Endothelial cell of umbilical vein (primary cell): ENCODE measurements around the gene KCND1.

ENCODE experiments used
- CTCF ChIP-seq, 2 donors: IDR thresholded peaks; 1 replicate in 1 of 2; 2 replicates in 1 of 2; pipeline ENCODE4 v1.5.1; 2011; ENCODE audit warnings: low read length in 2 of 2, mild to moderate bottlenecking in 2 of 2, moderate library complexity in 2 of 2, control low read depth in 1 of 2, inconsistent platforms in 1 of 2, low read depth in 1 of 2; ENCODE audit not compliant: insufficient read depth in 1 of 2; ENCODE audit errors: extremely low read depth in 1 of 2
- EZH2 ChIP-seq: IDR thresholded peaks from 2 replicates; pipeline ENCODE4 v1.6.1; 2012; ENCODE audit warnings: borderline replicate concordance, low read depth, mild to moderate bottlenecking, moderate library complexity, low read length, inconsistent platforms; ENCODE audit not compliant: severe bottlenecking
- POLR2A ChIP-seq: IDR thresholded peaks from 2 replicates; pipeline ENCODE4 v1.6.1; 2012; ENCODE audit warnings: low read depth, mild to moderate bottlenecking, control low read depth, low read length
- POLR2AphosphoS5 ChIP-seq: IDR thresholded peaks from 2 replicates; pipeline ENCODE4 v1.6.1; 2012; ENCODE audit warnings: low read depth, mild to moderate bottlenecking, control low read depth, low read length, moderate library complexity; ENCODE audit not compliant: insufficient read depth
- TF ChIP-seq, protein P1 (sequence below): IDR thresholded peaks from 2 replicates; pipeline ENCODE4 v1.6.1; 2011; ENCODE audit not compliant: insufficient read depth, insufficient read length

DNA sequence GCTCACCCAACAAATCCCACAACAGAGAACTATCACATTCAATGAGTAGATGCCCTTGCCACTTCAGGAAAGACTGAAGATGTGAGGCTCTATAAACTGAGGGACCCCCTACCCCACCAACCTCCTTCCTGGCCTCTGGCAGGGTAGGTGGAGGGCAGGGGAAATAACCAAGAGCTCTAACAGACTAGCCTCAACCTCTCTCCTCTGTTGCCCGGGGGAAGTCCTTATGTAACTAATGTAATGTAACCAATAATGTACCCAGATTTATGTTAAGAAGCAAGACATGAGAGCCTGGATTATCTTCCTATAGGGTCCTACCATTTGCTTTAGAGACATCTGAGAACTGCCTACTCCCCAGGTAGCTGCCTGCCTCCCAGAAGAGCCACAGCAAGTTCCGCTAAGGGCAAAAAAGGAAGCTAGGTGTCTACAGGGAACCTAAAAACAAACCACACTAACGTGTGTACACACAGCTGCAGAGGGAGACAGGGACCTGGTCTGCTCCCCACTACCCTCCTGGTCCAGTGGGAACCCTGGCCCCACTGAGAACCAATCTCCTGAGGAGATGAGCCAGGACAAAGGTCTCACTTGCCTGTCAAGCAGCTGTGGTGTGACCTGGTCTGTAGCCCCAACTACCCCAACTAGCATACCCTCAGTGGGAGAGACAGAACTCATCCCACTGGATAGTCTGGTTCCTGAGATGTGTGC is 32.0 kb downstream of the KCND1 start:
- no peak for TF ChIP-seq EZH2
- TF ChIP-seq, protein P1, sequence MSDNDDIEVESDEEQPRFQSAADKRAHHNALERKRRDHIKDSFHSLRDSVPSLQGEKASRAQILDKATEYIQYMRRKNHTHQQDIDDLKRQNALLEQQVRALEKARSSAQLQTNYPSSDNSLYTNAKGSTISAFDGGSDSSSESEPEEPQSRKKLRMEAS, result no peak
- no peak for TF ChIP-seq CTCF (IDR thresholded peaks at IDR 0.05; ENCODE audit: extremely low read depth in 1 of 2, insufficient read depth in 1 of 2, low read depth in 1 of 2, low read length in 2 of 2)
- TF ChIP-seq POLR2A, result no peak
- TF ChIP-seq POLR2AphosphoS5, result no peak
